ENCODE measurements around the gene SLMAP. TPM values are rescaled to one million over a fixed set of nuclear protein-coding genes. Genes with fewer than 3 reads are reported as not detected.

The SLMAP gene
- total and polyA plus RNA-seq, 2 experiments from 2014 or later, result 32.1 to 73.0 TPM

DNA sequence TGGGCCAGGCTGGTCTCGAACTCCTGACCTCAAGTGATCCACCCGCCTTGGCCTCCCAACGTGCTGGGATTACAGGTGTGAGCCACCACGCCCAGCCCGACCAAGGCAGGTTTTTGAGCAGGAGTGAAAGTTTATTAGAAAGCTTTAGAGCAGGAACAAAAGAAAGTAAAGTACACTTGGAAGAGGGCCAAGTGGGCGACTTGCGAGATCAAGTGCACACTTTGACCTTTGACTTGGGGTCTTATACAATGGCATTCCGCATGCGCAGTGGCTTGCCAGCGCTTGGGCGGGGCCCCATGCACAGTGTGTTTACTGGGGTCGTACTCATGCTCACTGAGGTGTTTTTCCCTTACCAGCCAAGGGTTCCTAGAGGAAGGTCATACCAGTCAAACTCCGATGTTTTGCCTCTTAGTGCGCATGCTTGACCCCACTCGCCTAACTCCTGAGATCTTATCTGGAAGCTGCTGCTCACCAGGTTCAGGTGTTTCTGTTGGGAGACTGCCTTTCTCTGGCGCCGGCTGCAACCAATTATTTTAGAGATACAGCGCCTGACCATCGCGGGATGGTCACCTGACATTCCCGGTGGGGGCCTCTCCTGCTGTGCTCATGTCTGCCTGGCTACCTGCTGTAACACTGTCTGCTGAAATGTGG is 205.2 kb downstream of the SLMAP start:
- TF ChIP-seq NANOG (IDR thresholded peaks at IDR 0.05; ENCODE audit: borderline replicate concordance) (no peak), ZNF114 (CRISPR knock-in tag; IDR thresholded peaks at IDR 0.05) (no peak), STAT1 (IDR thresholded peaks at IDR 0.05; ENCODE audit: unreplicated experiment) (no peak)
- TF ChIP-seq, protein P1, sequence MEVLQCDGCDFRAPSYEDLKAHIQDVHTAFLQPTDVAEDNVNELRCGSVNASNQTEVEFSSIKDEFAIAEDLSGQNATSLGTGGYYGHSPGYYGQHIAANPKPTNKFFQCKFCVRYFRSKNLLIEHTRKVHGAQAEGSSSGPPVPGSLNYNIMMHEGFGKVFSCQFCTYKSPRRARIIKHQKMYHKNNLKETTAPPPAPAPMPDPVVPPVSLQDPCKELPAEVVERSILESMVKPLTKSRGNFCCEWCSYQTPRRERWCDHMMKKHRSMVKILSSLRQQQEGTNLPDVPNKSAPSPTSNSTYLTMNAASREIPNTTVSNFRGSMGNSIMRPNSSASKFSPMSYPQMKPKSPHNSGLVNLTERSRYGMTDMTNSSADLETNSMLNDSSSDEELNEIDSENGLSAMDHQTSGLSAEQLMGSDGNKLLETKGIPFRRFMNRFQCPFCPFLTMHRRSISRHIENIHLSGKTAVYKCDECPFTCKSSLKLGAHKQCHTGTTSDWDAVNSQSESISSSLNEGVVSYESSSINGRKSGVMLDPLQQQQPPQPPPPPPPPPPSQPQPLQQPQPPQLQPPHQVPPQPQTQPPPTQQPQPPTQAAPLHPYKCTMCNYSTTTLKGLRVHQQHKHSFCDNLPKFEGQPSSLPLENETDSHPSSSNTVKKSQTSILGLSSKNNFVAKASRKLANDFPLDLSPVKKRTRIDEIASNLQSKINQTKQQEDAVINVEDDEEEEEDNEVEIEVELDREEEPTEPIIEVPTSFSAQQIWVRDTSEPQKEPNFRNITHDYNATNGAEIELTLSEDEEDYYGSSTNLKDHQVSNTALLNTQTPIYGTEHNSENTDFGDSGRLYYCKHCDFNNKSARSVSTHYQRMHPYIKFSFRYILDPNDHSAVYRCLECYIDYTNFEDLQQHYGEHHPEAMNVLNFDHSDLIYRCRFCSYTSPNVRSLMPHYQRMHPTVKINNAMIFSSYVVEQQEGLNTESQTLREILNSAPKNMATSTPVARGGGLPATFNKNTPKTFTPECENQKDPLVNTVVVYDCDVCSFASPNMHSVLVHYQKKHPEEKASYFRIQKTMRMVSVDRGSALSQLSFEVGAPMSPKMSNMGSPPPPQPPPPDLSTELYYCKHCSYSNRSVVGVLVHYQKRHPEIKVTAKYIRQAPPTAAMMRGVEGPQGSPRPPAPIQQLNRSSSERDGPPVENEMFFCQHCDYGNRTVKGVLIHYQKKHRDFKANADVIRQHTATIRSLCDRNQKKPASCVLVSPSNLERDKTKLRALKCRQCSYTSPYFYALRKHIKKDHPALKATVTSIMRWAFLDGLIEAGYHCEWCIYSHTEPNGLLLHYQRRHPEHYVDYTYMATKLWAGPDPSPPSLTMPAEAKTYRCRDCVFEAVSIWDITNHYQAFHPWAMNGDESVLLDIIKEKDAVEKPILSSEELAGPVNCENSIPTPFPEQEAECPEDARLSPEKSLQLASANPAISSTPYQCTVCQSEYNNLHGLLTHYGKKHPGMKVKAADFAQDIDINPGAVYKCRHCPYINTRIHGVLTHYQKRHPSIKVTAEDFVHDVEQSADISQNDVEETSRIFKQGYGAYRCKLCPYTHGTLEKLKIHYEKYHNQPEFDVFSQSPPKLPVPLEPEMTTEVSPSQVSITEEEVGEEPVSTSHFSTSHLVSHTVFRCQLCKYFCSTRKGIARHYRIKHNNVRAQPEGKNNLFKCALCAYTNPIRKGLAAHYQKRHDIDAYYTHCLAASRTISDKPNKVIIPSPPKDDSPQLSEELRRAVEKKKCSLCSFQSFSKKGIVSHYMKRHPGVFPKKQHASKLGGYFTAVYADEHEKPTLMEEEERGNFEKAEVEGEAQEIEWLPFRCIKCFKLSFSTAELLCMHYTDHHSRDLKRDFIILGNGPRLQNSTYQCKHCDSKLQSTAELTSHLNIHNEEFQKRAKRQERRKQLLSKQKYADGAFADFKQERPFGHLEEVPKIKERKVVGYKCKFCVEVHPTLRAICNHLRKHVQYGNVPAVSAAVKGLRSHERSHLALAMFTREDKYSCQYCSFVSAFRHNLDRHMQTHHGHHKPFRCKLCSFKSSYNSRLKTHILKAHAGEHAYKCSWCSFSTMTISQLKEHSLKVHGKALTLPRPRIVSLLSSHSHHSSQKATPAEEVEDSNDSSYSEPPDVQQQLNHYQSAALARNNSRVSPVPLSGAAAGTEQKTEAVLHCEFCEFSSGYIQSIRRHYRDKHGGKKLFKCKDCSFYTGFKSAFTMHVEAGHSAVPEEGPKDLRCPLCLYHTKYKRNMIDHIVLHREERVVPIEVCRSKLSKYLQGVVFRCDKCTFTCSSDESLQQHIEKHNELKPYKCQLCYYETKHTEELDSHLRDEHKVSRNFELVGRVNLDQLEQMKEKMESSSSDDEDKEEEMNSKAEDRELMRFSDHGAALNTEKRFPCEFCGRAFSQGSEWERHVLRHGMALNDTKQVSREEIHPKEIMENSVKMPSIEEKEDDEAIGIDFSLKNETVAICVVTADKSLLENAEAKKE (CRISPR knock-in tag; IDR thresholded peaks at IDR 0.05), result no peak
- TF ChIP-seq, protein P2, sequence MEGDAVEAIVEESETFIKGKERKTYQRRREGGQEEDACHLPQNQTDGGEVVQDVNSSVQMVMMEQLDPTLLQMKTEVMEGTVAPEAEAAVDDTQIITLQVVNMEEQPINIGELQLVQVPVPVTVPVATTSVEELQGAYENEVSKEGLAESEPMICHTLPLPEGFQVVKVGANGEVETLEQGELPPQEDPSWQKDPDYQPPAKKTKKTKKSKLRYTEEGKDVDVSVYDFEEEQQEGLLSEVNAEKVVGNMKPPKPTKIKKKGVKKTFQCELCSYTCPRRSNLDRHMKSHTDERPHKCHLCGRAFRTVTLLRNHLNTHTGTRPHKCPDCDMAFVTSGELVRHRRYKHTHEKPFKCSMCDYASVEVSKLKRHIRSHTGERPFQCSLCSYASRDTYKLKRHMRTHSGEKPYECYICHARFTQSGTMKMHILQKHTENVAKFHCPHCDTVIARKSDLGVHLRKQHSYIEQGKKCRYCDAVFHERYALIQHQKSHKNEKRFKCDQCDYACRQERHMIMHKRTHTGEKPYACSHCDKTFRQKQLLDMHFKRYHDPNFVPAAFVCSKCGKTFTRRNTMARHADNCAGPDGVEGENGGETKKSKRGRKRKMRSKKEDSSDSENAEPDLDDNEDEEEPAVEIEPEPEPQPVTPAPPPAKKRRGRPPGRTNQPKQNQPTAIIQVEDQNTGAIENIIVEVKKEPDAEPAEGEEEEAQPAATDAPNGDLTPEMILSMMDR (conservative IDR thresholded peaks at IDR 0.05; ENCODE audit: low read depth in 2 of 2), result no peak
- TF ChIP-seq, protein P3, sequence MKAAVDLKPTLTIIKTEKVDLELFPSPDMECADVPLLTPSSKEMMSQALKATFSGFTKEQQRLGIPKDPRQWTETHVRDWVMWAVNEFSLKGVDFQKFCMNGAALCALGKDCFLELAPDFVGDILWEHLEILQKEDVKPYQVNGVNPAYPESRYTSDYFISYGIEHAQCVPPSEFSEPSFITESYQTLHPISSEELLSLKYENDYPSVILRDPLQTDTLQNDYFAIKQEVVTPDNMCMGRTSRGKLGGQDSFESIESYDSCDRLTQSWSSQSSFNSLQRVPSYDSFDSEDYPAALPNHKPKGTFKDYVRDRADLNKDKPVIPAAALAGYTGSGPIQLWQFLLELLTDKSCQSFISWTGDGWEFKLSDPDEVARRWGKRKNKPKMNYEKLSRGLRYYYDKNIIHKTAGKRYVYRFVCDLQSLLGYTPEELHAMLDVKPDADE (IDR thresholded peaks at IDR 0.05), result no peak
- TF ChIP-seq, protein P4, sequence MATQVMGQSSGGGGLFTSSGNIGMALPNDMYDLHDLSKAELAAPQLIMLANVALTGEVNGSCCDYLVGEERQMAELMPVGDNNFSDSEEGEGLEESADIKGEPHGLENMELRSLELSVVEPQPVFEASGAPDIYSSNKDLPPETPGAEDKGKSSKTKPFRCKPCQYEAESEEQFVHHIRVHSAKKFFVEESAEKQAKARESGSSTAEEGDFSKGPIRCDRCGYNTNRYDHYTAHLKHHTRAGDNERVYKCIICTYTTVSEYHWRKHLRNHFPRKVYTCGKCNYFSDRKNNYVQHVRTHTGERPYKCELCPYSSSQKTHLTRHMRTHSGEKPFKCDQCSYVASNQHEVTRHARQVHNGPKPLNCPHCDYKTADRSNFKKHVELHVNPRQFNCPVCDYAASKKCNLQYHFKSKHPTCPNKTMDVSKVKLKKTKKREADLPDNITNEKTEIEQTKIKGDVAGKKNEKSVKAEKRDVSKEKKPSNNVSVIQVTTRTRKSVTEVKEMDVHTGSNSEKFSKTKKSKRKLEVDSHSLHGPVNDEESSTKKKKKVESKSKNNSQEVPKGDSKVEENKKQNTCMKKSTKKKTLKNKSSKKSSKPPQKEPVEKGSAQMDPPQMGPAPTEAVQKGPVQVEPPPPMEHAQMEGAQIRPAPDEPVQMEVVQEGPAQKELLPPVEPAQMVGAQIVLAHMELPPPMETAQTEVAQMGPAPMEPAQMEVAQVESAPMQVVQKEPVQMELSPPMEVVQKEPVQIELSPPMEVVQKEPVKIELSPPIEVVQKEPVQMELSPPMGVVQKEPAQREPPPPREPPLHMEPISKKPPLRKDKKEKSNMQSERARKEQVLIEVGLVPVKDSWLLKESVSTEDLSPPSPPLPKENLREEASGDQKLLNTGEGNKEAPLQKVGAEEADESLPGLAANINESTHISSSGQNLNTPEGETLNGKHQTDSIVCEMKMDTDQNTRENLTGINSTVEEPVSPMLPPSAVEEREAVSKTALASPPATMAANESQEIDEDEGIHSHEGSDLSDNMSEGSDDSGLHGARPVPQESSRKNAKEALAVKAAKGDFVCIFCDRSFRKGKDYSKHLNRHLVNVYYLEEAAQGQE (IDR thresholded peaks at IDR 0.05; ENCODE audit: unreplicated experiment), result no peak
- no peak for ATAC-seq
- no peak for DNase-seq (ENCODE audit: low spot score)
- Histone ChIP-seq H4K20me1 (replicated peaks; ENCODE audit: insufficient read depth) (no peaks in the 10 kb centered on the region), H3K79me2 (replicated peaks; ENCODE audit: insufficient read depth) (no peaks in the 10 kb centered on the region), H3K27ac (ENCODE audit: low read depth) (no peak overlapping the region), H3K4me3 (no peak overlapping the region), H2AFZ (peak overlapping the region; percentile 59; the same call in 1 of the 2 replicates), H3K4me2 (no peak overlapping the region), H3F3A (replicated peaks; ENCODE audit: low read depth) (0 out of 2 replicates have a peak, but pooled peaks cover 2% of the 10 kb centered on the region), H3K4me1 (ENCODE audit: insufficient read depth) (peaks cover 9% of the 10 kb centered on the region; the same call in 1 of the 2 replicates), H3K36me3 (ENCODE audit: insufficient read depth) (no peaks in the 10 kb centered on the region), H3K9me2 (ENCODE audit: insufficient read depth) (no peaks in the 10 kb centered on the region), H3K27me3 (ENCODE audit: insufficient read depth) (no peaks in the 10 kb centered on the region)
- Mint-ChIP-seq H3K4me1 (peaks cover 8% of the 10 kb centered on the region), H3K4me3 (no peak overlapping the region), H3K9me3 (no peaks in the 10 kb centered on the region), H3K27ac (no peak overlapping the region), H3K27me3 (ENCODE audit: insufficient read depth, low read depth, poor library complexity) (peaks cover 10% of the 10 kb centered on the region), H3K36me3 (ENCODE audit: low read depth) (no peaks in the 10 kb centered on the region)
